Measurements from ENCODE around the gene GPR31. TPM values are rescaled to one million over a fixed set of nuclear protein-coding genes. Genes with fewer than 3 reads are reported as not detected.

Gene GPR31
- total and polyA plus RNA-seq, 9 of the 15 experiments (the other 6 are each of a cell fraction or from before 2014, with no cell fraction given), result not detected

DNA sequence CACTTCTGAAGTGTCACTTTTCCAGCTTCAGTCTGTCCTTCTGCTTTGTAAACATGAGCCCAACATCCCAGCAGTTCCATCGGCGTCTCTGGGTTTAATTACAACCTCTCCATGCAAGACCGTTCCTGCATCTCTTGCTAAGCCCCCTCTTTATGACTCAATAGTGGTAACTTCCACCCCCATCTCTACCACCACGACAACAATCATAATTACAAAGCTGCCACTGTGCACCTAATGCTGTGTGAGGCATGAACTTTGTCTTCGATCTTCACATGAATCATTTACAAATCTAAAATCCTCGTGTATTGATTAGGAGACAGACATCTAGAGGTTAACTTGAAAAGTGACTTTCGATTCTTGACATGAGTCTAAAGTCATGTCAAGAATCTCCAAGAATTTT is 39.8 kb downstream of the GPR31 start (continued):
- TF ChIP-seq, protein P1, sequence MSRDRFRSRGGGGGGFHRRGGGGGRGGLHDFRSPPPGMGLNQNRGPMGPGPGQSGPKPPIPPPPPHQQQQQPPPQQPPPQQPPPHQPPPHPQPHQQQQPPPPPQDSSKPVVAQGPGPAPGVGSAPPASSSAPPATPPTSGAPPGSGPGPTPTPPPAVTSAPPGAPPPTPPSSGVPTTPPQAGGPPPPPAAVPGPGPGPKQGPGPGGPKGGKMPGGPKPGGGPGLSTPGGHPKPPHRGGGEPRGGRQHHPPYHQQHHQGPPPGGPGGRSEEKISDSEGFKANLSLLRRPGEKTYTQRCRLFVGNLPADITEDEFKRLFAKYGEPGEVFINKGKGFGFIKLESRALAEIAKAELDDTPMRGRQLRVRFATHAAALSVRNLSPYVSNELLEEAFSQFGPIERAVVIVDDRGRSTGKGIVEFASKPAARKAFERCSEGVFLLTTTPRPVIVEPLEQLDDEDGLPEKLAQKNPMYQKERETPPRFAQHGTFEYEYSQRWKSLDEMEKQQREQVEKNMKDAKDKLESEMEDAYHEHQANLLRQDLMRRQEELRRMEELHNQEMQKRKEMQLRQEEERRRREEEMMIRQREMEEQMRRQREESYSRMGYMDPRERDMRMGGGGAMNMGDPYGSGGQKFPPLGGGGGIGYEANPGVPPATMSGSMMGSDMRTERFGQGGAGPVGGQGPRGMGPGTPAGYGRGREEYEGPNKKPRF (IDR thresholded peaks at IDR 0.05; ENCODE audit: low read depth, low read length), result no peak

DNA sequence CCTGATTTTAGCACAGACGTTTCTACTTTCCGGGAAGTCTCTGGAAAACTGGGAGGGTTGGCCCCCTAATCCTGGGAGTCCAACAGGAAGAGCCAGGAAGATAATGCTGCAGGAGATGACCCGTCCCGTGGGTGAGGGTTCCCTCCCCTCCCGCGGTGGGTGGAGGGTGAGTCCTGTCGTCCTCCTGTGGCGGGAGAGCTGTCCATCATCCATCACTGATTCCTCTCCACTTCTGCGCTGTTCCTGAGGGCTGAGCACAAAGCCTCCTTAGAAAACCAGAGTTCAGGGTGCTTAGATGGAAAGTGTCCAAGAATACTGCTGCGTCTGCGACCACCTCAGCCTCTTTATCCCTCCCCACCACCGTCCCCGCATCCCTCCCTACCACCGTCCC is 40.9 kb downstream of the GPR31 start:
- Histone ChIP-seq H3K4me2 (ENCODE audit: insufficient read depth, low read length) (no peak overlapping the region), H3K79me2 (ENCODE audit: control insufficient read depth, insufficient read depth, low read length) (no peaks in the 10 kb centered on the region), H3K27me3 (ENCODE audit: control insufficient read depth in 2 of 2, insufficient read depth in 2 of 2, low read length in 2 of 2) (peaks cover 17 to 57% of the 10 kb centered on the region in 2 experiments), H2AFZ (ENCODE audit: low read depth, low read length) (no peak overlapping the region), H3K36me3 (ENCODE audit: control insufficient read depth, insufficient read depth, low read length) (no peaks in the 10 kb centered on the region), H3K4me1 (replicated peaks in 1 of 2; ENCODE audit: control insufficient read depth in 2 of 2, insufficient read depth in 2 of 2, low read length in 2 of 2) (no peaks in the 10 kb centered on the region), H3K9ac (ENCODE audit: insufficient read depth in 1 of 2, low read depth in 2 of 2, low read length in 2 of 2) (no peak overlapping the region), H3K9me3 (replicated peaks; ENCODE audit: control insufficient read depth, insufficient read depth, low read depth, low read length) (peaks cover 2% of the 10 kb centered on the region; the same call in 1 of the 2 replicates), H3K4me3 (no peak overlapping the region), H3K9me1 (ENCODE audit: control insufficient read depth, insufficient read depth, low read length) (no peaks in the 10 kb centered on the region), H4K20me1 (replicated peaks; ENCODE audit: control insufficient read depth, insufficient read depth, low read length) (no peaks in the 10 kb centered on the region; the same call in 1 of the 2 replicates), H3K27ac (ENCODE audit: extremely low read depth, low read depth, low read length) (no peak overlapping the region)
- ChIA-PET CTCF (ENCODE audit: low intra/inter-chr PET ratio) (no interaction called here), POLR2A (interaction anchor here (0.5 kb wide), 1 partner anchor 637 kb away, joined by 4 read pairs; no protein-coding TSS in a partner anchor)
- intact Hi-C loops (cut with micrococcal nuclease) (no loop called here), in situ Hi-C loops (cut with MboI) (no loop called here)
- FAIRE-seq (no peak), DNase-seq (ENCODE audit: extremely low read depth in 1 of 4, low spot score in 3 of 4) (no peak), ATAC-seq (no peak)
- no peak for TF ChIP-seq ZBTB7A (IDR thresholded peaks at IDR 0.05; ENCODE audit: borderline replicate concordance, control insufficient read depth, low read depth, low read length)
- TF ChIP-seq ZNF146 (CRISPR knock-in tag; IDR thresholded peaks at IDR 0.05; ENCODE audit: unreplicated experiment), result no peak
- TF ChIP-seq ZNF717 (CRISPR knock-in tag; IDR thresholded peaks at IDR 0.05), result no peak
- no peak for TF ChIP-seq BDP1 (IDR thresholded peaks at IDR 0.05; ENCODE audit: insufficient read depth, insufficient read length)
- TF ChIP-seq XRCC3 (IDR thresholded peaks at IDR 0.05), result no peak
- TF ChIP-seq, protein P2, sequence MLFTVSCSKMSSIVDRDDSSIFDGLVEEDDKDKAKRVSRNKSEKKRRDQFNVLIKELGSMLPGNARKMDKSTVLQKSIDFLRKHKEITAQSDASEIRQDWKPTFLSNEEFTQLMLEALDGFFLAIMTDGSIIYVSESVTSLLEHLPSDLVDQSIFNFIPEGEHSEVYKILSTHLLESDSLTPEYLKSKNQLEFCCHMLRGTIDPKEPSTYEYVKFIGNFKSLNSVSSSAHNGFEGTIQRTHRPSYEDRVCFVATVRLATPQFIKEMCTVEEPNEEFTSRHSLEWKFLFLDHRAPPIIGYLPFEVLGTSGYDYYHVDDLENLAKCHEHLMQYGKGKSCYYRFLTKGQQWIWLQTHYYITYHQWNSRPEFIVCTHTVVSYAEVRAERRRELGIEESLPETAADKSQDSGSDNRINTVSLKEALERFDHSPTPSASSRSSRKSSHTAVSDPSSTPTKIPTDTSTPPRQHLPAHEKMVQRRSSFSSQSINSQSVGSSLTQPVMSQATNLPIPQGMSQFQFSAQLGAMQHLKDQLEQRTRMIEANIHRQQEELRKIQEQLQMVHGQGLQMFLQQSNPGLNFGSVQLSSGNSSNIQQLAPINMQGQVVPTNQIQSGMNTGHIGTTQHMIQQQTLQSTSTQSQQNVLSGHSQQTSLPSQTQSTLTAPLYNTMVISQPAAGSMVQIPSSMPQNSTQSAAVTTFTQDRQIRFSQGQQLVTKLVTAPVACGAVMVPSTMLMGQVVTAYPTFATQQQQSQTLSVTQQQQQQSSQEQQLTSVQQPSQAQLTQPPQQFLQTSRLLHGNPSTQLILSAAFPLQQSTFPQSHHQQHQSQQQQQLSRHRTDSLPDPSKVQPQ (CRISPR knock-in tag; IDR thresholded peaks at IDR 0.05; ENCODE audit: borderline replicate concordance), result no peak
- TF ChIP-seq SMARCC2 (IDR thresholded peaks at IDR 0.05; ENCODE audit: low read depth), result no peak
- TF ChIP-seq ZNF134 (CRISPR knock-in tag; conservative IDR thresholded peaks at IDR 0.05), result no peak
- TF ChIP-seq, protein P3, sequence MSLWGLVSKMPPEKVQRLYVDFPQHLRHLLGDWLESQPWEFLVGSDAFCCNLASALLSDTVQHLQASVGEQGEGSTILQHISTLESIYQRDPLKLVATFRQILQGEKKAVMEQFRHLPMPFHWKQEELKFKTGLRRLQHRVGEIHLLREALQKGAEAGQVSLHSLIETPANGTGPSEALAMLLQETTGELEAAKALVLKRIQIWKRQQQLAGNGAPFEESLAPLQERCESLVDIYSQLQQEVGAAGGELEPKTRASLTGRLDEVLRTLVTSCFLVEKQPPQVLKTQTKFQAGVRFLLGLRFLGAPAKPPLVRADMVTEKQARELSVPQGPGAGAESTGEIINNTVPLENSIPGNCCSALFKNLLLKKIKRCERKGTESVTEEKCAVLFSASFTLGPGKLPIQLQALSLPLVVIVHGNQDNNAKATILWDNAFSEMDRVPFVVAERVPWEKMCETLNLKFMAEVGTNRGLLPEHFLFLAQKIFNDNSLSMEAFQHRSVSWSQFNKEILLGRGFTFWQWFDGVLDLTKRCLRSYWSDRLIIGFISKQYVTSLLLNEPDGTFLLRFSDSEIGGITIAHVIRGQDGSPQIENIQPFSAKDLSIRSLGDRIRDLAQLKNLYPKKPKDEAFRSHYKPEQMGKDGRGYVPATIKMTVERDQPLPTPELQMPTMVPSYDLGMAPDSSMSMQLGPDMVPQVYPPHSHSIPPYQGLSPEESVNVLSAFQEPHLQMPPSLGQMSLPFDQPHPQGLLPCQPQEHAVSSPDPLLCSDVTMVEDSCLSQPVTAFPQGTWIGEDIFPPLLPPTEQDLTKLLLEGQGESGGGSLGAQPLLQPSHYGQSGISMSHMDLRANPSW (CRISPR knock-in tag; IDR thresholded peaks at IDR 0.05), result no peak
- no peak for TF ChIP-seq ZNF584 (CRISPR knock-in tag; IDR thresholded peaks at IDR 0.05; ENCODE audit: low read depth)
- 3% methylated on average over 10 of the region's 14 CpGs for WGBS (ENCODE audit: insufficient coverage, low coverage, missing lambda C conversion rate)
- no TSS peak for BruUV-seq (replicated peaks)

Measured in K562 (cell line).